GM23338 (cell line): Measurements from ENCODE around the gene SRGN. TPM values are rescaled to one million over a fixed set of nuclear protein-coding genes. Genes with fewer than 3 reads are reported as not detected.
A peak's percentile ranks its signal among the peaks of the same experiment; 100 is the strongest.

Source experiments
- ATAC-seq: fragments of 200-7000 bp; cut with Tn5 transposase; 3 replicates; pipeline ENCODE4 v1.9.1; 2020
- DNase-seq: peaks from one replicate; pipeline ENCODE4 v3.0.0-alpha.2; 2015; ENCODE audit warnings: low spot score
- H2AFZ ChIP-seq: fragments of 200-600 bp; sonication (generic); 2 replicates; pipeline ENCODE4 v1.8.0; 2016; ENCODE audit warnings: antibody characterized with exemption, mild to moderate bottlenecking, moderate library complexity
- H3F3A ChIP-seq: fragments of 200-600 bp; sonication (generic); replicated peaks from 2 replicates; pipeline ENCODE4 v1.8.0; 2017; ENCODE audit warnings: antibody characterized with exemption, mixed run types, low read depth
- H3K27ac ChIP-seq: fragments of 200-600 bp; sonication (generic); 2 replicates; pipeline ENCODE4 v1.6.1; 2016; ENCODE audit warnings: low read depth
- H3K27me3 ChIP-seq: fragments of 200-600 bp; sonication (generic); 2 replicates; pipeline ENCODE4 v1.8.0; 2016; ENCODE audit warnings: mild to moderate bottlenecking, mixed run types, moderate library complexity; ENCODE audit not compliant: insufficient read depth
- H3K36me3 ChIP-seq: fragments of 200-600 bp; sonication (generic); 2 replicates; pipeline ENCODE4 v1.8.0; 2016; ENCODE audit warnings: mild to moderate bottlenecking; ENCODE audit not compliant: insufficient read depth
- H3K4me1 ChIP-seq: fragments of 200-600 bp; sonication (generic); 2 replicates; pipeline ENCODE4 v1.8.0; 2016; ENCODE audit warnings: mild to moderate bottlenecking, moderate library complexity; ENCODE audit not compliant: insufficient read depth
- H3K4me2 ChIP-seq: fragments of 200-600 bp; sonication (generic); 2 replicates; pipeline ENCODE4 v1.7.1; 2017; ENCODE audit warnings: mixed run types
- H3K4me3 ChIP-seq: fragments of 200-600 bp; sonication (generic); 2 replicates; pipeline ENCODE4 v1.6.1; 2016; ENCODE audit warnings: mixed run types
- H3K79me2 ChIP-seq: fragments of 200-600 bp; sonication (generic); replicated peaks from 2 replicates; pipeline ENCODE4 v1.8.0; 2017; ENCODE audit warnings: mild to moderate bottlenecking; ENCODE audit not compliant: insufficient read depth
- H3K9me2 ChIP-seq: fragments of 200-600 bp; sonication (generic); 2 replicates; pipeline ENCODE4 v1.8.0; 2017; ENCODE audit not compliant: insufficient read depth
- H4K20me1 ChIP-seq: fragments of 200-600 bp; sonication (generic); replicated peaks from 2 replicates; pipeline ENCODE4 v1.8.0; 2017; ENCODE audit warnings: mild to moderate bottlenecking; ENCODE audit not compliant: insufficient read depth
- H3K27ac Mint-ChIP-seq: 2 replicates; pipeline ENCODE4 v1.8.0; 2020; ENCODE audit warnings: inconsistent platforms, mild to moderate bottlenecking, moderate library complexity, mixed read lengths
- H3K27me3 Mint-ChIP-seq: 3 replicates; pipeline ENCODE4 v1.8.0; 2022; ENCODE audit warnings: low read depth, mild to moderate bottlenecking, moderate library complexity, mixed read lengths, inconsistent platforms; ENCODE audit not compliant: insufficient read depth, poor library complexity
- H3K36me3 Mint-ChIP-seq: 3 replicates; pipeline ENCODE4 v1.8.0; 2021; ENCODE audit warnings: low read depth, mild to moderate bottlenecking, inconsistent platforms, moderate library complexity, mixed read lengths
- H3K4me1 Mint-ChIP-seq: 3 replicates; pipeline ENCODE4 v1.8.0; 2020; ENCODE audit warnings: mild to moderate bottlenecking, inconsistent platforms, mixed read lengths
- H3K4me3 Mint-ChIP-seq: 3 replicates; pipeline ENCODE4 v1.8.0; 2021; ENCODE audit warnings: moderate library complexity, mild to moderate bottlenecking, inconsistent platforms, mixed read lengths
- H3K9me3 Mint-ChIP-seq: 3 replicates; pipeline ENCODE4 v1.8.0; 2020; ENCODE audit warnings: moderate library complexity, mild to moderate bottlenecking, inconsistent platforms, mixed read lengths
- CREB1 ChIP-seq: fragments of 250-450 bp; sonication (Bioruptor Pico); IDR thresholded peaks from 2 replicates; pipeline ENCODE4 v1.5.0; 2020; ENCODE audit warnings: low read depth, mild to moderate bottlenecking, moderate library complexity
- EZH2phosphoT487 ChIP-seq: fragments of 200-600 bp; sonication (generic); IDR thresholded peaks from one replicate; pipeline ENCODE4 v1.8.1; 2018; ENCODE audit warnings: antibody characterized with exemption; ENCODE audit not compliant: unreplicated experiment
- NANOG ChIP-seq: IDR thresholded peaks from 2 replicates; pipeline ENCODE4 v1.6.1; 2016; ENCODE audit warnings: antibody characterized with exemption, borderline replicate concordance
- STAT1 ChIP-seq: IDR thresholded peaks from one replicate; pipeline ENCODE4 v1.6.1; 2016; ENCODE audit warnings: antibody characterized with exemption; ENCODE audit not compliant: unreplicated experiment
- ZNF114 ChIP-seq: fragments of 250-450 bp; sonication (Bioruptor Pico); IDR thresholded peaks from 2 replicates; pipeline ENCODE4 v1.5.0; 2020; ENCODE audit warnings: mild to moderate bottlenecking, moderate library complexity
- ZNF331 ChIP-seq: fragments of 250-450 bp; sonication (Bioruptor Pico); IDR thresholded peaks from 2 replicates; pipeline ENCODE4 v1.5.0; 2020; ENCODE audit warnings: low read depth, mild to moderate bottlenecking, moderate library complexity
- polyA plus RNA-seq: library from polyadenylated mRNA; unstranded; fragments of >200 nt; fragmentation: Nextera tagmentation; extraction: Ambion mirVana; gene quantifications from 2 replicates; pipeline ENCODE4 v1.2.1, GENCODE V29; 2016
- total RNA-seq: library from RNA; depleted of rRNA; stranded (reverse); fragments of >200 nt; shearing (Covaris generic); gene quantifications from 2 replicates; pipeline ENCODE4 v1.2.3, GENCODE V29; 2014
- TF ChIP-seq, protein P1 (sequence below): IDR thresholded peaks from one replicate; pipeline ENCODE4 v1.6.1; 2018; ENCODE audit warnings: antibody characterized with exemption; ENCODE audit not compliant: unreplicated experiment
- TF ChIP-seq, protein P2 (sequence below), 2 experiments: fragments of 200-600 bp in 1 of 2; sonication (generic) in 1 of 2; conservative IDR thresholded peaks; 2 replicates each; pipeline versions ENCODE4 v1.5.1 to v1.6.1; 2016 to 2017; ENCODE audit warnings: antibody characterized with exemption in 2 of 2, low read depth in 2 of 2, mild to moderate bottlenecking in 2 of 2, moderate library complexity in 1 of 2

The SRGN gene
- total and polyA plus RNA-seq, 2 experiments from 2014 or later = not detected

DNA sequence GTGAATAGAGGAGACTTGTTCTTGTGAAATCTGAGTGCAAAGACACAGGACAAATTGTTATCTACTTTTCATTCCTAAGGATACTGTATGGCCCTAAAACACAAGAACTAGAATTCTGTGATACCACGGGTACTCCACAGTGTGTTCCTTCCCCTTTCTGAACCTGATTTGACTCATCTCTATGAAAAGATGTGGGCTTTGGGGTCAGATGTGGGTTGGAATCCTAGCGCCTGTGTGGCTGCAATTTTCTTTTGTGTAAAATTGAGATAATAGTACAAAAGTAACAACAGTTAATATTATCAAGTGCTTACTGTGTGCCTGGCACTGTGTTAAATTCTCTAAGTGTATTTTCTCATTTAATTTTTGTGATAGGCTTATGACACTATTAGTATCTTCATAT, 8.1 kb downstream of the SRGN start:
- Histone ChIP-seq H3K4me2 (no peak overlapping the region), H3K36me3 (no peaks in the 10 kb centered on the region), H3K4me3 (no peak overlapping the region), H3K4me1 (no peaks in the 10 kb centered on the region), H2AFZ (no peak overlapping the region; the same call in 1 of the 2 replicates), H3K79me2 (no peaks in the 10 kb centered on the region), H4K20me1 (no peaks in the 10 kb centered on the region), H3K9me2 (no peaks in the 10 kb centered on the region), H3F3A (no peaks in the 10 kb centered on the region), H3K27ac (no peak overlapping the region), H3K27me3 (no peaks in the 10 kb centered on the region)
- H3K9me3 Mint-ChIP-seq = no peaks in the 10 kb centered on the region
- no peak for ATAC-seq
- H3K4me3 Mint-ChIP-seq = no peak overlapping the region
- TF ChIP-seq STAT1 = no peak
- DNase-seq = no peak
- peaks cover 4% of the 10 kb centered on the region for H3K27me3 Mint-ChIP-seq
- no peaks in the 10 kb centered on the region for H3K36me3 Mint-ChIP-seq
- peaks cover 3% of the 10 kb centered on the region; the same call in 2 of the 3 replicates for H3K4me1 Mint-ChIP-seq
- H3K27ac Mint-ChIP-seq = no peak overlapping the region

DNA sequence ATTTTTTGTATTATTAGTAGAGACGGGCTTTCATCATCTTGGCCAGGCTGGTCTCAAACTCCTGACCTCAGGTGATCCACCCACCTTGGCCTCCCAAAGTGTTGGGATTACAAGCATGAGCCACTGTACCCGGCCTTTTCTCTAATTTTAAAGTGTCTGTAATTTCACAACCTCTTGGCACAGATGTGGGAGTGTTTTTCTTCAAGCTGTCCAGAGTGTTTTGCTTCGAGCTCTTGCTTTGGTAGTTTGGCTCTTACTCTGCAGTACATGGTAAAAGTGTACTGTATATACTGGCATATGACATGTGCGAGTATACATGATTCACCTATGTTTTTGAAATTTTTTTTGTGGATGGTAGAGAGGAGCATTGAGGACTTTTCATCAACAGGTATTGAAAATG, 9.8 kb downstream of the SRGN start:
- H4K20me1 ChIP-seq = no peaks in the 10 kb centered on the region
- no peak overlapping the region for H3K4me3 Mint-ChIP-seq
- no peaks in the 10 kb centered on the region for H3K4me1 ChIP-seq
- H3K27ac Mint-ChIP-seq = no peak overlapping the region
- no peak overlapping the region for H2AFZ ChIP-seq
- no peaks in the 10 kb centered on the region for H3K79me2 ChIP-seq
- no peaks in the 10 kb centered on the region for H3K9me3 Mint-ChIP-seq
- no peaks in the 10 kb centered on the region for H3K36me3 Mint-ChIP-seq
- H3K27me3 ChIP-seq = no peaks in the 10 kb centered on the region
- TF ChIP-seq ZNF331 (CRISPR knock-in tag) = no peak
- no peak for TF ChIP-seq STAT1
- H3F3A ChIP-seq = no peaks in the 10 kb centered on the region
- peaks cover 8% of the 10 kb centered on the region for H3K4me1 Mint-ChIP-seq
- H3K4me2 ChIP-seq = no peak overlapping the region
- no peak overlapping the region for H3K4me3 ChIP-seq
- no peak overlapping the region for H3K27ac ChIP-seq
- H3K36me3 ChIP-seq = no peaks in the 10 kb centered on the region
- H3K9me2 ChIP-seq = no peaks in the 10 kb centered on the region
- ATAC-seq = no peak
- peaks cover 4% of the 10 kb centered on the region for H3K27me3 Mint-ChIP-seq
- no peak for DNase-seq

DNA sequence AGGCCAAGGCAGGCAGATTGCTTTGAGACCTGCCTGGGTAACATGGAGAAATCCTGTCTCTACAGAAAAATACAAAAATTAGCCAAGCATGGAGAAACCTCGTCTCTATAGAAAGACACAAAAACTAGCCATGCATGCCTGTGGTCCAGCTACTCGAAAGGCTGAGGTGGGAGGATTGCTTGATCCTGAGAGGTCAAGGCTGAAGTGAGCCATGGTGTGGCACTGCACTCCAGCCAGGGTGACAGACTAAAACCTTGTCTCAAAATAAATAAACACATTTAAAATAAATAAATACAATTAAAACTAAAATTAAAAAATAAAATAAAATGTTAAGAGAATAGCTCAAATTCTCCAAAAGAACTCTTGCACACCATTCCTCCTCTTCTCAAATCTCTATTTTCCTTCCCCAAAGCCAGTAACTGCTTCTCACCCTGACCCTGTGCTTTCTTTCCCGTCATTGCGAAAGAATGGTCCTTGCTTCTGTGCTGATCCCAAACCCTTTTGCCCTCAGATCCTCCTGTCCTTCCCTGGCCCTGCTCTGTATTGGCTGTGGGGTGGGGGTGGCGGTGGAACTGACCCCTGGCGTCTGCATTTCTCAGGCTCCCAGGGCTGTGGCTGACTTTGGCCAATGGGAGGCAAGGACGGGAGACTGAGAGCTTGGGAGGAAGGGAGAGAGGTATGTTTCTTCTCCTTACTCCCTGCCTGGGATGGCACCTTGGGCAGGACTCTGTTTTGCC, 12.4 kb downstream of the SRGN start:
- Mint-ChIP-seq H3K36me3 (no peaks in the 10 kb centered on the region), H3K27me3 (peaks cover 4% of the 10 kb centered on the region), H3K4me1 (peaks cover 8% of the 10 kb centered on the region), H3K9me3 (no peaks in the 10 kb centered on the region), H3K27ac (peak overlapping the region; percentile 10; the same call in 1 of the 2 replicates), H3K4me3 (peak overlapping the region; percentile 8; the same call in 1 of the 3 replicates)
- ATAC-seq = peak; percentile 100
- Histone ChIP-seq H3K4me2 (no peak overlapping the region), H3K79me2 (no peaks in the 10 kb centered on the region), H3K36me3 (no peaks in the 10 kb centered on the region), H4K20me1 (no peaks in the 10 kb centered on the region), H3K9me2 (no peaks in the 10 kb centered on the region), H3K27me3 (no peaks in the 10 kb centered on the region), H2AFZ (peak overlapping the region; percentile 88), H3K4me3 (no peak overlapping the region), H3K27ac (no peak overlapping the region), H3F3A (no peaks in the 10 kb centered on the region), H3K4me1 (no peaks in the 10 kb centered on the region)
- DNase-seq = peak; percentile 76
- TF ChIP-seq, protein P1, sequence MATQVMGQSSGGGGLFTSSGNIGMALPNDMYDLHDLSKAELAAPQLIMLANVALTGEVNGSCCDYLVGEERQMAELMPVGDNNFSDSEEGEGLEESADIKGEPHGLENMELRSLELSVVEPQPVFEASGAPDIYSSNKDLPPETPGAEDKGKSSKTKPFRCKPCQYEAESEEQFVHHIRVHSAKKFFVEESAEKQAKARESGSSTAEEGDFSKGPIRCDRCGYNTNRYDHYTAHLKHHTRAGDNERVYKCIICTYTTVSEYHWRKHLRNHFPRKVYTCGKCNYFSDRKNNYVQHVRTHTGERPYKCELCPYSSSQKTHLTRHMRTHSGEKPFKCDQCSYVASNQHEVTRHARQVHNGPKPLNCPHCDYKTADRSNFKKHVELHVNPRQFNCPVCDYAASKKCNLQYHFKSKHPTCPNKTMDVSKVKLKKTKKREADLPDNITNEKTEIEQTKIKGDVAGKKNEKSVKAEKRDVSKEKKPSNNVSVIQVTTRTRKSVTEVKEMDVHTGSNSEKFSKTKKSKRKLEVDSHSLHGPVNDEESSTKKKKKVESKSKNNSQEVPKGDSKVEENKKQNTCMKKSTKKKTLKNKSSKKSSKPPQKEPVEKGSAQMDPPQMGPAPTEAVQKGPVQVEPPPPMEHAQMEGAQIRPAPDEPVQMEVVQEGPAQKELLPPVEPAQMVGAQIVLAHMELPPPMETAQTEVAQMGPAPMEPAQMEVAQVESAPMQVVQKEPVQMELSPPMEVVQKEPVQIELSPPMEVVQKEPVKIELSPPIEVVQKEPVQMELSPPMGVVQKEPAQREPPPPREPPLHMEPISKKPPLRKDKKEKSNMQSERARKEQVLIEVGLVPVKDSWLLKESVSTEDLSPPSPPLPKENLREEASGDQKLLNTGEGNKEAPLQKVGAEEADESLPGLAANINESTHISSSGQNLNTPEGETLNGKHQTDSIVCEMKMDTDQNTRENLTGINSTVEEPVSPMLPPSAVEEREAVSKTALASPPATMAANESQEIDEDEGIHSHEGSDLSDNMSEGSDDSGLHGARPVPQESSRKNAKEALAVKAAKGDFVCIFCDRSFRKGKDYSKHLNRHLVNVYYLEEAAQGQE = no peak
- TF ChIP-seq, protein P2, sequence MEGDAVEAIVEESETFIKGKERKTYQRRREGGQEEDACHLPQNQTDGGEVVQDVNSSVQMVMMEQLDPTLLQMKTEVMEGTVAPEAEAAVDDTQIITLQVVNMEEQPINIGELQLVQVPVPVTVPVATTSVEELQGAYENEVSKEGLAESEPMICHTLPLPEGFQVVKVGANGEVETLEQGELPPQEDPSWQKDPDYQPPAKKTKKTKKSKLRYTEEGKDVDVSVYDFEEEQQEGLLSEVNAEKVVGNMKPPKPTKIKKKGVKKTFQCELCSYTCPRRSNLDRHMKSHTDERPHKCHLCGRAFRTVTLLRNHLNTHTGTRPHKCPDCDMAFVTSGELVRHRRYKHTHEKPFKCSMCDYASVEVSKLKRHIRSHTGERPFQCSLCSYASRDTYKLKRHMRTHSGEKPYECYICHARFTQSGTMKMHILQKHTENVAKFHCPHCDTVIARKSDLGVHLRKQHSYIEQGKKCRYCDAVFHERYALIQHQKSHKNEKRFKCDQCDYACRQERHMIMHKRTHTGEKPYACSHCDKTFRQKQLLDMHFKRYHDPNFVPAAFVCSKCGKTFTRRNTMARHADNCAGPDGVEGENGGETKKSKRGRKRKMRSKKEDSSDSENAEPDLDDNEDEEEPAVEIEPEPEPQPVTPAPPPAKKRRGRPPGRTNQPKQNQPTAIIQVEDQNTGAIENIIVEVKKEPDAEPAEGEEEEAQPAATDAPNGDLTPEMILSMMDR (conservative IDR thresholded peaks at IDR 0.05; ENCODE audit: low read depth in 2 of 2) = no peak
- TF ChIP-seq NANOG (no peak), CREB1 (no peak), ZNF114 (no peak), EZH2phosphoT487 (no peak)
